ENCODE results near the gene TCF4.
"Not testable (repeated sequence)": the region's sequence is repeated elsewhere in the genome, so short reads cannot be mapped to it uniquely, and the experiment has no call there.

Gene TCF4

GRCh38 chr18:55473058-55473457 lies 114.9 kb downstream of the TCF4 start:
- DNase-seq, result no peak

DNA sequence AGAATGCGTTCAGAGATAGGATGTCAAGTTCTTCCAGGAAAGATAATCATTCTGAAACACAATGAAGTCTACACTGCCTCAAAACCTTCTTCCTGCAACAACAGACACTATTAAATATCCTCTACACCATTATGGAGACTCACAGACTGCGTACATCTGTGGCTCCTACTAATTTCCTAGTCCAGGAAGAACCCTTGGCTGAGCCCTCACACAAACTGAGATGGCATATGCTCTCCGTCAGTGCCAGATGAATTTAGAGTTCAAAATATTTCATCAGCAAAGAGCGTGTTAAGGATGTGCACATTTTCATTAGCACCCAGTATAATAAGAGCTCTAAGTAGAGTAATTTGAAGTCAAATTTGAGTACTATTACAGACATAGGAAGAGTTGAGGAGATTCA lies 117.2 kb downstream of the TCF4 start:
- no peak for DNase-seq

- DNase-seq, result not testable (repeated sequence)
Measured at GRCh38 chr18:55469134-55469533, 118.9 kb downstream of the TCF4 start.

DNA sequence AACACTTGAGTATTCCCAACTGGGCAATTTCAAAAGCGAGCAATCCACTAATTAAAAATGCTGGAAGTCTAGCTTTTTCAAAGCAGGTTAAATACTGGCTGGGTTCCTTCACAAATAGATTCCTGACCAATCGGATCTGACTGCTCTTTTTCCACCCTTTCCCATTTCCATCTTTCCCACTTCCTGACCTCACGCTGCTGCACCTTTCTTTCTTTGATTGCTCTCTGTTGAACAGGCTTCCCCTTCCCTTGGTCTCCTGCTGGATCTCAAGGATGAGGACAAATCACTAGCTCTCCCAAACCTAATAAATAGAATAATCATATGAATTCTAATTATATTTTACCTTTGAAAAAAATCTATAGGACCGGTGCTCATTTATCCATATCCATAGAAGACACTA lies 121.2 kb downstream of the TCF4 start:
- no peak for DNase-seq

DNA sequence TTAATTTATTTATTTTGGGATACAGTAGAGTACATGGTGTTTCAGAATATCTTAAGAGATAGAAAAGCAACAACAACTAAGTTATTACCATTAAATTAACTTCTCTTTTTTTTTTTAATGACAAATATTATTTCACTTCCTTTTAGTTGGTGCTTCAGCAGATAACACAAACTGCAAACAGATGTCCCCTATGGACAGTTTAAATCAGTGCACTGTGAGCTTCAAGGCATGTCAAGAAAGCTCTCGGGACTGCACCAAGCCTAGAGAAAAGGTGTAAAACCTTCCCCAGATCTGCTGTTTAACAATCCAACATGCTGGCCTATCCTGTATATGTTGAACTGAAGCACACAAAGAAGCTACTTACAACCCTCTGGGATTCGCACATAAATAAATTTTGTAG lies 122.7 kb downstream of the TCF4 start:
- DNase-seq, result no peak

- no peak for DNase-seq
Measured at GRCh38 chr18:55464581-55464980, 123.4 kb downstream of the TCF4 start.

DNA sequence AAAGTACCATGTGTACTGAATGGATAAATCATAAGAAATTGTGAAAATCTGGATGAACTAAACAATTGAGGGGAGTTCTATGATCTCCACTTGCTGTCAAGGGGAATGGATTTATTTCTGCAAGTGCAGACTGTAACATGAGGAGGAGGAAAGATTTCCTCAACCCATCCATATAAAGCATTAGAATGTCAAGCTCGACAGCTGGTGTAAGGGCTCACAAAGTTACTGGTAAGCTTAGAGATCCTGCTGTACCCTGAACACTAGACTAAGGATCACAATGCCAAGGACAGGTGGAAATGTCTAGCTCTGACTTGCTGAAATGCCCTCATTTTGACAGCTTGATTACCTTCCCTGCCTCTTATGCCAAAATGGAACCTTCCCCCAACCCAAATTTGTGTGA lies 125.3 kb downstream of the TCF4 start:
- DNase-seq, result no peak

GRCh38 chr18:55461848-55462247 lies 126.1 kb downstream of the TCF4 start:
- DNase-seq, result no peak

DNA sequence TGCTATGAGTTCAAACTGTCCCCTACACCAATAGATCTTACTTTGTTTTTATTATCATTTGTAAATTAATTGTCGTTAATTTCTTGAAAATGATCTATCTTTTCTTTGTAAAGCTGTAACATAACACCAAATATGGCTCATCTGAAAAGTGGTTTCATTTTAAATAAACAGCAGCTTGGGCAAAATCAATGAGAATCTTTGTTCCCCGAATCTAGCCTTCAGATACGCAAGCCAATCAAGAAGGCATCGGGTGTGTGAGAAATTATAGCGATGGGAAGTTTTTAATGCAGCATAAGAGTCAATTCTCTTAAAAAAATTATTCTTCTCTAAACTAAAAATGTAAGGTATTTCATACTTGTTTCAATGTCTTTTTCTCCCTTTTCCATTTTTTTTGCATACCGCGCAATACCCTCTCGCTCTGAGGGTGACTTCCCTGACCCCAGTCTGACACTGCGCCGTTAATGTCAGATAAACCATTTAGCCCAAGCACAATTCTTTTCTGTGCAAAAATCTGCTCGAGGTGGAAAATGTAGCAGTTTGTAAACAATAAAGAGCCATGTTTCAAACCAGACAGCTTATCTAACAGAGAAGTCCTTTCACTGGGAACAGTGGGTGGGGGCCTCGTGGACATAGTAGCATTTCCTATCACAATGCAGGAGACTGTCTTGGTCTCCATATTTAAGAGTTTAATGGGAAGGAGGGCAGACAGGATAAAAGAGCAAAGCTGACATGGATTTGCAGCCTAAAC lies 129.4 kb downstream of the TCF4 start:
- DNase-seq, result no peak

DNA sequence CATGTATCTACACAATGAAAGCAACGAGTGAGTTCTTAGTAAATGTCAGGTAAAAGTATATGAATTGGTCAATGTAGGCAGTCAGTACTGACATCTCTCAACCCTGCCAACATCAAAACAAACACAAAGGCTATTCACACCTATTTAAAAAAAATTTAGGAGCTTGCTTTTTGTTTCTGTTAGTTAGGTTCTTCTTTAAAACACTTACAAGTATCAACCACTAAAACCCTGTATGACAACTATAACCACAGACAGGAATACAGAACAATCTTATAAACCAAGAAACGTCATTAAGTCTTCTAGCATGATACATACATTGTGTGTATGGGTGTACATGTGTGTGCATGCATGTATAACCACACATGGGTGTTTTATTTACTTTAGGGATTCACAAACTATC lies 131.0 kb downstream of the TCF4 start:
- no peak for DNase-seq

- no peak for DNase-seq
Measured at GRCh38 chr18:55455938-55456337, 132.1 kb downstream of the TCF4 start.

DNA sequence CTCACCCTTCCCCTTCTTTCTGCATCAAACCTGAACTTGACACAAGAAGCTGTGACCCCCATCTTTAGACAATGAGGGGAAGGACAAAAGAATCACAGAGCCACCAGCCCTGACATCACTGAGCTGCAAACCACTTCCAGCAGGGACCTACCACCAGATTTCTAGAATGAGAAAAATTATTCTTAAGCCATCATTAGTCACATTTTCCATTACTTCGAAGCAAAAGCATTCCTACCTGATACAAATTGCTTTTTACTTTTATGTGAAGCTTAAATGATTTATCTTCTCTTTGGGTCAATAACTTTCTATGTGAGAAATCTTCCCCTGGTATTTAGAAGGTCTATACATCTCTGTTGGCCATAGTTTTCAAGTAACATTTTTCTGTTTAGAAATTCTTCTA lies 134.8 kb downstream of the TCF4 start:
- DNase-seq, result no peak

DNA sequence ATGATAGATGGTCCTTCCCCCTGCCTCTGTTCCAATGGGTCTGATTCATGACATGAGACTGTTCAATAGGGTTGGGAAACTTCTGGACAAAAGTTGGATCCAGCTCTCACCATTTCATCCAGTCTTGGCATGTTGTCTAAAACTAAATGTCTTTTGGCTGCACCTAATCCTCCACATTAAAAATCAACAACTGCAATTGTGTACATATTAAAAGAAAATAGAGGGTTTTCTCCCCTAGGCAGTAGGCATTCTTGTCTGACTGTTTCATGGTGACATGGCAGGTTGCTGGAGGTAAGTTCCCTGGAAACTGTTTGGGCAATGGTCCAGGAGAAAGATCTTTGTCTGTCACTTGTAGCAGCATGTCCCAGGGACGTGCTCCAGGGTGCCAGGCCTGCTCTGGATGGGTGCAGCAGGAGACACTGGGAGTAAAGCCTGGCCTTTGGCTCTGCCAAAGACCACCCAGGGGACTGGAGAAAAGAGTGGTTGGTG lies 135.8 kb downstream of the TCF4 start:
- DNase-seq, result no peak

DNA sequence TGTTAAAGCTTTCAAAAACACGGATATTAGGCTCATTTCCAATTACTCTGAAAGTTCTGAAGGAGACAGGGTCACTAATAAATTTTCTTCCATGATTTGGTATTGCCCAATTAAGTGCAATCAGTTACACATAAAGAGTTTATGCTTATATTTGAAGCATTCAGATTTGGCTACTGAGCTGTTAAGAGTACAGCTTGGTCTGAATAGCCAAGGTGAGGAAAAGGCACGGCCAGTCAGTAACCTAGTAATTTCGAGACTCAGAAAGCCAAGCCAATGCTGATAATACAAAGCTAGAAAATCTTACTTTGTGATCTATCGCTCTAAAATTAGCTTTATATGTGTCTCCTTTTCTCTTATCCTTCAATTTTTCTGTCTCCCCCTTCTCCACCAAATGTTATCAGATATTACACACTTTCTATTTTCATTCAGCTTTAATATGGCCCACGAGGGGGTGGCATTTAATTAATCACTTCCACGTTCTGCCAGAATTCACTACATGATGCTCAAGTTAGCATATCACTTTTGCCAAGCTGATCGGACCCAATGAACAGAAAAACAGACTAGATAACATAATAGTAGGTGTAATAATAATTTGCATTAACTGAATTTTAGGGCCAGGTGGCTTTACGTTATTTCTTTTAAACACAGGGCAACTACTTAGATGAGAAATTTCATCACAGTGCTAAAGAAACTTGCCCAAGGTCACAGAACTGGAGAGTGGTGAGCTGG lies 138.4 kb downstream of the TCF4 start:
- DNase-seq, result no peak

GRCh38 chr18:55448420-55448819 lies 139.6 kb downstream of the TCF4 start:
- DNase-seq, result no peak

DNA sequence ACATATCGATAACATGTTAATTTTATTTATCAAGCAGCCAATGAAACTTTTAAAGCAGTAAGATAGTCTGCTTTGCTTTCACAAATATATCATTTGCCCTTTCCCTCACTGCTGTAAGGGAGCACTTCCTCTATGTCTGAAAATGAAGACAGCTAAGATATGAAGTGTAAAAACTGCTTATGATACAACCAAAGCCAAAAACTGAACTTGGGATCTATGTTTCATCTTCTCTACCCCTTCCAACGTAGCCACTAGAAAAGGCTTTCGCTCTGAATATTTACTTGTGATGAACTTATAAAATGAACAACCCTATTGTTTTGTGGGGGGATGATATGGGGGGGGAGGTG lies 140.3 kb downstream of the TCF4 start:
- no peak for DNase-seq

GRCh38 chr18:55446996-55447671 lies 140.9 kb downstream of the TCF4 start:
- no peak for DNase-seq

GRCh38 chr18:55444536-55444935 lies 143.5 kb downstream of the TCF4 start:
- DNase-seq, result no peak

DNA sequence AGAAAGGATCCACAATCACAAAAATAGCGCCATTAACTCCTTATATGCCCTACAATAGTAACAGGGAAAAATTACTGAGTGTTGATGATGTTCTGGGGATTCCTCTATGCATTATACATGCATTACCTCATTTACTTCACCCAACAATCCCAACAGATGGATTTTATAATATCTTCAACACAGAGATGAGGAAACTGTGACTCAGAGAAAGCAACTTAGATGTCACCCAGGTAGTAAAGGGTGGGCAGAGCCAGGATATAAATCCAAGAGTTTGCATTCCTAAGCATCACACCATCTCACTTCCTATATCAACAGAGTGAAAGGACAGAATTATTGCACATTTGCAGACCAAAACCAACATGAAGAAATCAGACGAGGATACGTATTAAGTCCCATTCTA lies 144.2 kb downstream of the TCF4 start:
- DNase-seq, result no peak

DNA sequence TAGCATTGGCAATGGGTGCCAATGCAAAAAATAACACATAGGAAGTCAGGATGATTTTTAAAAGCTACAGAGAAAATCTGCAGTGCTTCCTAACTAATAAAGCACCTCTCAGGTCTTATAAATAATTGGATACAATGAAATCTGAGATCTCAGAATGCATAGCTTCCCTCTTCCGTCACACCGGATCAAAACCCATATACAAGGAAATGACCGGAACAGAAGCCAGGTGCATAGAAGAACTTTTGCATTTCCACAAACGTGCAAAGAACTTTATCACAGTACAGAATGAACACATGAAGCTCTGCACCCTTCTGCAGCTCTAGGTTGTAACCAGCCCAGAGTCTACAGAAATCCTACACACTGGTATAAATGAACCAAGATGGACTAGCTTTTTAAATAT lies 145.4 kb downstream of the TCF4 start:
- no peak for DNase-seq

GRCh38 chr18:55440988-55441387 lies 147.0 kb downstream of the TCF4 start:
- no peak for DNase-seq

- no peak for DNase-seq
Measured at GRCh38 chr18:55439056-55439455, 148.9 kb downstream of the TCF4 start.

DNA sequence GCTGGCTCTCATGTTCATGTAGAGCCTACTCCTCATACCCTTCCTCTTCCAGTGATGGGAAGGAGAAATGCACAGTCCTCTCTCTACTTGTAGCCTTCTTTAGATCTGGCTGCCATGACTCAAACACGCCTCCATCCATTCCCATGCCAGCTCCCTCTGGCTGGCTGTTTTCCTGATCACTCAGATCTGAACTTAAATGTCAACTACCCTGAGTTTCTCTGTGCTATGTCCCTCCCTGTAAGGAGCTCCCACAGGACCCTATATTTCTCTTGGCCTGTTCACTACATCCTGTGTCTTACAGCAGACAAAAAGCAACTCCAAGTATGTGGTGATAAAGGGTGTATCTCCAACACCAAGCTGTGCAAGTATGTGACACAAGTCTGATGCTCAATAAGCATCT lies 152.4 kb downstream of the TCF4 start:
- no peak for DNase-seq

GRCh38 chr18:55433648-55434047 lies 154.3 kb downstream of the TCF4 start:
- DNase-seq, result no peak

Data from activated naive CD4-positive, alpha-beta T cell treated with Interleukin-2 at 50 U/mL for 16 hours (primary cell).